ENCODE results near the gene GALNT2. TPM values are rescaled to one million over a fixed set of nuclear protein-coding genes. Genes with fewer than 3 reads are reported as not detected.

Gene GALNT2
- total RNA-seq, 1 experiment from 2014 or later = 114 TPM

DNA sequence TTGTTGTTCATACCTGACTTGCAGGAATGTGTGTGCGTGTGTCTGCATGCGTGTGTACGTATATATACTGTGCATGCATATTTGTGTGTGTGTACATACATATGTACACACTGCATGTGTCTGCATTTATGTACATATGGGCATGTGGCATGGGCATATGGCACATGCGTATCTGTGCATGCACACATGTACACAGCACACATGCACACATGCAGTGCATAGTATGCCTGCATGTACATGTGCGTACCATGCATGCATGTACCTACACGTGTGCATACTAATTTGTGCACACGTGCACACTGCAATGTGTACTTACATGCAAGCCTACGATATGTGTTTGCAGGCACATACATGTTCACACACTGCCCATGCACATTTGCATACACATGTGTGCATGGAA is 43.9 kb downstream of the GALNT2 start:
- Mint-ChIP-seq H3K27me3 (ENCODE audit: insufficient read depth, unreplicated experiment) (no peaks in the 10 kb centered on the region), H3K4me3 (ENCODE audit: unreplicated experiment) (no peak overlapping the region), H3K9me3 (ENCODE audit: unreplicated experiment) (no peaks in the 10 kb centered on the region), H3K36me3 (ENCODE audit: insufficient read depth, unreplicated experiment) (peaks cover 21% of the 10 kb centered on the region), H3K4me1 (ENCODE audit: insufficient read depth, unreplicated experiment) (peaks cover 66% of the 10 kb centered on the region), H3K27ac (ENCODE audit: low read depth, unreplicated experiment) (no peak overlapping the region)
- ChIA-PET POLR2A (interaction anchor here (0.6 to 1.6 kb wide), 3 partner anchors 11 to 482 kb away, joined by 3 to 5 read pairs (median 4); partner anchors contain the start of gene GALNT2), CTCF (interaction anchor here (0.6 to 1.4 kb wide), 4 partner anchors 41 to 1701 kb away, joined by 3 to 9 read pairs (median 5); no protein-coding TSS in a partner anchor)
- intact Hi-C loops (cut with micrococcal nuclease) = no loop called here
- TF ChIP-seq, protein P1, sequence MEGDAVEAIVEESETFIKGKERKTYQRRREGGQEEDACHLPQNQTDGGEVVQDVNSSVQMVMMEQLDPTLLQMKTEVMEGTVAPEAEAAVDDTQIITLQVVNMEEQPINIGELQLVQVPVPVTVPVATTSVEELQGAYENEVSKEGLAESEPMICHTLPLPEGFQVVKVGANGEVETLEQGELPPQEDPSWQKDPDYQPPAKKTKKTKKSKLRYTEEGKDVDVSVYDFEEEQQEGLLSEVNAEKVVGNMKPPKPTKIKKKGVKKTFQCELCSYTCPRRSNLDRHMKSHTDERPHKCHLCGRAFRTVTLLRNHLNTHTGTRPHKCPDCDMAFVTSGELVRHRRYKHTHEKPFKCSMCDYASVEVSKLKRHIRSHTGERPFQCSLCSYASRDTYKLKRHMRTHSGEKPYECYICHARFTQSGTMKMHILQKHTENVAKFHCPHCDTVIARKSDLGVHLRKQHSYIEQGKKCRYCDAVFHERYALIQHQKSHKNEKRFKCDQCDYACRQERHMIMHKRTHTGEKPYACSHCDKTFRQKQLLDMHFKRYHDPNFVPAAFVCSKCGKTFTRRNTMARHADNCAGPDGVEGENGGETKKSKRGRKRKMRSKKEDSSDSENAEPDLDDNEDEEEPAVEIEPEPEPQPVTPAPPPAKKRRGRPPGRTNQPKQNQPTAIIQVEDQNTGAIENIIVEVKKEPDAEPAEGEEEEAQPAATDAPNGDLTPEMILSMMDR (IDR thresholded peaks at IDR 0.05; ENCODE audit: unreplicated experiment) = no peak
- DNase-seq (ENCODE audit: unreplicated experiment) = no peak
- BruUV-seq (replicated peaks) = no TSS peak

DNA sequence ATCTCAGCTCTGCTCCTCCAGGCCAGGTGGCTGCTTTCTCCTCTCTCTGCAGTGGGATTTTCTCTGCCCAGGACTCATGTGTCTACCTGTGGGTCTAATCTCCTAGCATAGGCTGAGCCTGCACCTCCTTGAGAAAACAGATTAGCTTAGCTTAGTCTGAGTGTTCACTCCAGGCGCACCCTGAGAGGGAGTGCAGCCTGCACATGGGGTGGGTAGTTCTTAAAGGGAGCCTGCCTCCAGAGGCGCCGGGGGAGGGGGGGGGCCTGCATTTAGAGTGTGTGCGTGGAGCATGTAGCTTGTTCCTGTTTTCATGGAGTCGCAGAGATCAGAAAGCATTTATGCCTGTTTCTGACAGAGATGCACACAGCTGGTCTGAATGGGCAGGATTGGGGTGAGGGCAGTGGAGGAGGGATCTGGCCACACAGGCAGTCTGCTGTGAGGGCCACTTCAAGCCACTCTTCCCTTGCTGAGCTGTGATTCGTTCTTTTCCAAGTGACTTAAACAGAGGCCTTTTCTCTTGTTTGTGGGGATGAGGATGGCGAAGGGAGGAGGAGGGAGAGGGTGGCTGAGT is 45.2 kb downstream of the GALNT2 start:
- peaks cover 18% of the 10 kb centered on the region for H3K36me3 Mint-ChIP-seq (ENCODE audit: insufficient read depth, unreplicated experiment)
- no TSS peak for BruUV-seq (replicated peaks)
- H3K4me1 Mint-ChIP-seq (ENCODE audit: insufficient read depth, unreplicated experiment) = peaks cover 53% of the 10 kb centered on the region
- DNase-seq (ENCODE audit: unreplicated experiment) = no peak
- no peaks in the 10 kb centered on the region for H3K27me3 Mint-ChIP-seq (ENCODE audit: insufficient read depth, unreplicated experiment)
- TF ChIP-seq, protein P1 (IDR thresholded peaks at IDR 0.05; ENCODE audit: unreplicated experiment) = no peak
- ChIA-PET CTCF (interaction anchor here (0.8 to 2.2 kb wide), 5 partner anchors 10 to 451 kb away, joined by 3 to 9 read pairs (median 5); no protein-coding TSS in a partner anchor), POLR2A (interaction anchor here (0.6 to 1.4 kb wide), 4 partner anchors 10 to 250 kb away, joined by 3 to 8 read pairs (median 5); no protein-coding TSS in a partner anchor)
- no peak overlapping the region for H3K4me3 Mint-ChIP-seq (ENCODE audit: unreplicated experiment)
- intact Hi-C loops (cut with micrococcal nuclease) = no loop called here
- peak overlapping the region; percentile 21 for H3K27ac Mint-ChIP-seq (ENCODE audit: low read depth, unreplicated experiment)
- no peaks in the 10 kb centered on the region for H3K9me3 Mint-ChIP-seq (ENCODE audit: unreplicated experiment)

- no peak for DNase-seq (ENCODE audit: unreplicated experiment)
- BruUV-seq (replicated peaks) = no TSS peak
- CTCF ChIA-PET = interaction anchor here (0.5 to 2.2 kb wide), 6 partner anchors 28 to 452 kb away, joined by 3 to 9 read pairs (median 4); no protein-coding TSS in a partner anchor
- peaks cover 15% of the 10 kb centered on the region for H3K36me3 Mint-ChIP-seq (ENCODE audit: insufficient read depth, unreplicated experiment)
- H3K4me3 Mint-ChIP-seq (ENCODE audit: unreplicated experiment) = no peak overlapping the region
- H3K4me1 Mint-ChIP-seq (ENCODE audit: insufficient read depth, unreplicated experiment) = peaks cover 47% of the 10 kb centered on the region
- H3K9me3 Mint-ChIP-seq (ENCODE audit: unreplicated experiment) = no peaks in the 10 kb centered on the region
- intact Hi-C loops (cut with micrococcal nuclease) = no loop called here
- TF ChIP-seq, protein P1 (IDR thresholded peaks at IDR 0.05; ENCODE audit: unreplicated experiment) = no peak
- POLR2A ChIA-PET = interaction anchor here (0.9 to 5.7 kb wide), 10 partner anchors 8 to 451 kb away, joined by 3 to 57 read pairs (median 8); no protein-coding TSS in a partner anchor
- H3K27me3 Mint-ChIP-seq (ENCODE audit: insufficient read depth, unreplicated experiment) = no peaks in the 10 kb centered on the region
- H3K27ac Mint-ChIP-seq (ENCODE audit: low read depth, unreplicated experiment) = peak overlapping the region; percentile 98
These were observed 45.7 kb downstream of the GALNT2 start for GRCh38 chr1:230112782-230113181.

GRCh38 chr1:230113235-230113592 is 46.2 kb downstream of the GALNT2 start:
- ChIA-PET POLR2A (interaction anchor here (0.9 to 5.7 kb wide), 10 partner anchors 8 to 452 kb away, joined by 3 to 57 read pairs (median 7); no protein-coding TSS in a partner anchor), CTCF (interaction anchor here (0.5 to 2.2 kb wide), 13 partner anchors 9 to 630 kb away, joined by 3 to 16 read pairs (median 3); no protein-coding TSS in a partner anchor)
- intact Hi-C loops (cut with micrococcal nuclease) = no loop called here
- no peak for DNase-seq (ENCODE audit: unreplicated experiment)
- peaks cover 17% of the 10 kb centered on the region for H3K36me3 Mint-ChIP-seq (ENCODE audit: insufficient read depth, unreplicated experiment)
- no peaks in the 10 kb centered on the region for H3K27me3 Mint-ChIP-seq (ENCODE audit: insufficient read depth, unreplicated experiment)
- H3K4me3 Mint-ChIP-seq (ENCODE audit: unreplicated experiment) = peak overlapping the region; percentile 62
- BruUV-seq (replicated peaks) = no TSS peak
- H3K4me1 Mint-ChIP-seq (ENCODE audit: insufficient read depth, unreplicated experiment) = peaks cover 47% of the 10 kb centered on the region
- TF ChIP-seq, protein P1 (IDR thresholded peaks at IDR 0.05; ENCODE audit: unreplicated experiment) = no peak
- peak overlapping the region; percentile 98 for H3K27ac Mint-ChIP-seq (ENCODE audit: low read depth, unreplicated experiment)
- H3K9me3 Mint-ChIP-seq (ENCODE audit: unreplicated experiment) = no peaks in the 10 kb centered on the region
